ENCODE measurements around the gene F13A1. TPM values are rescaled to one million over a fixed set of nuclear protein-coding genes. Genes with fewer than 3 reads are reported as not detected.

F13A1 gene
- total and polyA plus RNA-seq, 2 of the 8 experiments (the other 6 are each of a cell fraction or from before 2014, with no cell fraction given), result 0.57 to 1.5 TPM

DNA sequence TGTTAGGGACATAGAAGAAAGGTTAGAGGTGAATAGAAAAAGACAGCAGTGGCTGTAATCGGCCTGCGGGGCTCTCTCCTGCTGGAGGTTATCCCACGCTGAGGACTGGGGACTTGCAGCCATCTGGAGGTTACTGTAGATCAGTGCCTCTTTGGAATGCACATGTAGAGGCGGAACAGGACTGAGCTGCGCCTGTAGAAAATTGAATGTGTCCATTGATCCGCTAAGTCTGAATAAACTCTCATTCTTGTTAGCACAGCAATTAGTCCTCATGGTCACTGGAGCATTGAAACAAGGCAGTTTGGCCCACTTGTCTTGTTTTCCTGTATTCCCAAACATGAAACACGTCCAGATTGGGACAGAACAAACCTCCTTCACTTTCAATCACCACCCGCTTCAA, 46.3 kb upstream of the F13A1 start:
- Histone ChIP-seq H4K91ac (replicated peaks; ENCODE audit: insufficient read length, low read length) (no peak overlapping the region), H4K8ac (ENCODE audit: extremely low read depth, insufficient read depth, low read length) (no peak overlapping the region), H2BK12ac (ENCODE audit: low read depth, low read length) (no peak overlapping the region), H3K79me2 (ENCODE audit: control insufficient read depth in 1 of 2, insufficient read depth in 2 of 2, low read length in 2 of 2) (no peaks in the 10 kb centered on the region), H3K14ac (ENCODE audit: insufficient read length) (no peak overlapping the region), H3K4me2 (ENCODE audit: insufficient read depth in 1 of 2, low read depth in 2 of 2, low read length in 2 of 2) (no peak overlapping the region), H3K9me3 (ENCODE audit: insufficient read depth in 2 of 2, low read depth in 1 of 2, low read length in 1 of 2) (no peaks in the 10 kb centered on the region), H3K36me3 (ENCODE audit: control insufficient read depth in 2 of 4, insufficient read depth in 4 of 4, low read length in 3 of 4) (no peaks in the 10 kb centered on the region), H3K18ac (ENCODE audit: extremely low read depth, low read length) (no peak overlapping the region), H3K23ac (ENCODE audit: insufficient read length) (no peak overlapping the region), H2BK5ac (ENCODE audit: low read depth, low read length) (no peak overlapping the region), H4K20me1 (replicated peaks in 1 of 2; ENCODE audit: control insufficient read depth in 1 of 2, insufficient read depth in 2 of 2, low read length in 2 of 2) (no peaks in the 10 kb centered on the region), H3K27me3 (replicated peaks in 1 of 4; ENCODE audit: control insufficient read depth in 3 of 4, extremely low read depth in 1 of 4, insufficient read depth in 3 of 4, low read length in 3 of 4) (no peaks in the 10 kb centered on the region), H3K56ac (replicated peaks; ENCODE audit: insufficient read length, low read depth, low read length) (no peak overlapping the region), H3K4me3 (ENCODE audit: extremely low read depth in 1 of 4, insufficient read depth in 2 of 4, low read depth in 3 of 4, low read length in 4 of 4) (no peak overlapping the region), H2BK120ac (replicated peaks; ENCODE audit: low read depth, low read length) (no peak overlapping the region), H2BK20ac (ENCODE audit: low read length) (no peak overlapping the region), H2BK15ac (ENCODE audit: low read length) (no peak overlapping the region), H3K4ac (replicated peaks; ENCODE audit: insufficient read length, low read depth, low read length) (no peak overlapping the region), H3K23me2 (ENCODE audit: low read depth, low read length) (no peaks in the 10 kb centered on the region; the same call in 1 of the 2 replicates), H3K4me1 (replicated peaks in 1 of 4; ENCODE audit: control insufficient read depth in 3 of 4, insufficient read depth in 4 of 4, low read length in 3 of 4) (no peaks in the 10 kb centered on the region), H4K5ac (ENCODE audit: insufficient read length, low read depth, low read length) (no peak overlapping the region), H2AK5ac (ENCODE audit: low read depth, low read length) (no peak overlapping the region), H3K79me1 (ENCODE audit: low read depth, low read length) (no peaks in the 10 kb centered on the region), H3K9ac (replicated peaks in 1 of 4; ENCODE audit: extremely low read depth in 1 of 4, low read depth in 3 of 4, low read length in 3 of 4) (no peak overlapping the region), H2AFZ (ENCODE audit: low read length) (no peak overlapping the region), H3K27ac (ENCODE audit: low read depth, low read length) (no peak overlapping the region)
- WGBS, 2 experiments (ENCODE audit: extremely low coverage in 1 of 2, insufficient coverage in 1 of 2, insufficient read length in 1 of 2, insufficient replicate concordance in 2 of 2, low coverage in 1 of 2, low lambda C conversion rate in 2 of 2, missing lambda C conversion rate in 1 of 2), result 78% methylated on average over 8 of the region's 8 CpGs; no CpG with 5 or more reads in 1 of the 2 experiments
- CTCF ChIA-PET (ENCODE audit: partially characterized antibody), result interaction anchor here (0.6 kb wide), 1 partner anchor 123 kb away, joined by 3 read pairs; no protein-coding TSS in a partner anchor
- DNase-seq (ENCODE audit: low read depth in 1 of 2, low spot score in 2 of 2) (no peak), FAIRE-seq (no peak)
- POLR2A ChIA-PET (ENCODE audit: partially characterized antibody), result no interaction called here
- TF ChIP-seq RAD21 (IDR thresholded peaks at IDR 0.05 in 1 of 2, conservative IDR thresholded peaks at IDR 0.05 in 1 of 2; ENCODE audit: low read depth in 2 of 2, low read length in 2 of 2) (peak; percentile 24 to 43; a peak in 2 of 4 replicates), SUZ12 (IDR thresholded peaks at IDR 0.05; ENCODE audit: low read length) (no peak), RFX5 (IDR thresholded peaks at IDR 0.05; ENCODE audit: borderline replicate concordance, low read depth, low read length) (no peak), NANOG (IDR thresholded peaks at IDR 0.05; ENCODE audit: insufficient read depth, low read depth, low read length, poor library complexity, severe bottlenecking) (no peak)
- TF ChIP-seq, protein P1, sequence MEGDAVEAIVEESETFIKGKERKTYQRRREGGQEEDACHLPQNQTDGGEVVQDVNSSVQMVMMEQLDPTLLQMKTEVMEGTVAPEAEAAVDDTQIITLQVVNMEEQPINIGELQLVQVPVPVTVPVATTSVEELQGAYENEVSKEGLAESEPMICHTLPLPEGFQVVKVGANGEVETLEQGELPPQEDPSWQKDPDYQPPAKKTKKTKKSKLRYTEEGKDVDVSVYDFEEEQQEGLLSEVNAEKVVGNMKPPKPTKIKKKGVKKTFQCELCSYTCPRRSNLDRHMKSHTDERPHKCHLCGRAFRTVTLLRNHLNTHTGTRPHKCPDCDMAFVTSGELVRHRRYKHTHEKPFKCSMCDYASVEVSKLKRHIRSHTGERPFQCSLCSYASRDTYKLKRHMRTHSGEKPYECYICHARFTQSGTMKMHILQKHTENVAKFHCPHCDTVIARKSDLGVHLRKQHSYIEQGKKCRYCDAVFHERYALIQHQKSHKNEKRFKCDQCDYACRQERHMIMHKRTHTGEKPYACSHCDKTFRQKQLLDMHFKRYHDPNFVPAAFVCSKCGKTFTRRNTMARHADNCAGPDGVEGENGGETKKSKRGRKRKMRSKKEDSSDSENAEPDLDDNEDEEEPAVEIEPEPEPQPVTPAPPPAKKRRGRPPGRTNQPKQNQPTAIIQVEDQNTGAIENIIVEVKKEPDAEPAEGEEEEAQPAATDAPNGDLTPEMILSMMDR (IDR thresholded peaks at IDR 0.05; ENCODE audit: control extremely low read depth in 1 of 3, insufficient read depth in 1 of 3, low read depth in 1 of 3, low read length in 3 of 3), result peak in 2 of 3 experiments; percentile 7 to 49; a peak in 3 of 4 replicates
- TF ChIP-seq, protein P2, sequence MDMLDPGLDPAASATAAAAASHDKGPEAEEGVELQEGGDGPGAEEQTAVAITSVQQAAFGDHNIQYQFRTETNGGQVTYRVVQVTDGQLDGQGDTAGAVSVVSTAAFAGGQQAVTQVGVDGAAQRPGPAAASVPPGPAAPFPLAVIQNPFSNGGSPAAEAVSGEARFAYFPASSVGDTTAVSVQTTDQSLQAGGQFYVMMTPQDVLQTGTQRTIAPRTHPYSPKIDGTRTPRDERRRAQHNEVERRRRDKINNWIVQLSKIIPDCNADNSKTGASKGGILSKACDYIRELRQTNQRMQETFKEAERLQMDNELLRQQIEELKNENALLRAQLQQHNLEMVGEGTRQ (IDR thresholded peaks at IDR 0.05; ENCODE audit: low read length), result no peak
- TF ChIP-seq, protein P3, sequence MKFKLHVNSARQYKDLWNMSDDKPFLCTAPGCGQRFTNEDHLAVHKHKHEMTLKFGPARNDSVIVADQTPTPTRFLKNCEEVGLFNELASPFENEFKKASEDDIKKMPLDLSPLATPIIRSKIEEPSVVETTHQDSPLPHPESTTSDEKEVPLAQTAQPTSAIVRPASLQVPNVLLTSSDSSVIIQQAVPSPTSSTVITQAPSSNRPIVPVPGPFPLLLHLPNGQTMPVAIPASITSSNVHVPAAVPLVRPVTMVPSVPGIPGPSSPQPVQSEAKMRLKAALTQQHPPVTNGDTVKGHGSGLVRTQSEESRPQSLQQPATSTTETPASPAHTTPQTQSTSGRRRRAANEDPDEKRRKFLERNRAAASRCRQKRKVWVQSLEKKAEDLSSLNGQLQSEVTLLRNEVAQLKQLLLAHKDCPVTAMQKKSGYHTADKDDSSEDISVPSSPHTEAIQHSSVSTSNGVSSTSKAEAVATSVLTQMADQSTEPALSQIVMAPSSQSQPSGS (IDR thresholded peaks at IDR 0.05; ENCODE audit: low read length), result no peak

Data from H1 (cell line).